Measurements from ENCODE around the gene NTSR2.

NTSR2 gene

DNA sequence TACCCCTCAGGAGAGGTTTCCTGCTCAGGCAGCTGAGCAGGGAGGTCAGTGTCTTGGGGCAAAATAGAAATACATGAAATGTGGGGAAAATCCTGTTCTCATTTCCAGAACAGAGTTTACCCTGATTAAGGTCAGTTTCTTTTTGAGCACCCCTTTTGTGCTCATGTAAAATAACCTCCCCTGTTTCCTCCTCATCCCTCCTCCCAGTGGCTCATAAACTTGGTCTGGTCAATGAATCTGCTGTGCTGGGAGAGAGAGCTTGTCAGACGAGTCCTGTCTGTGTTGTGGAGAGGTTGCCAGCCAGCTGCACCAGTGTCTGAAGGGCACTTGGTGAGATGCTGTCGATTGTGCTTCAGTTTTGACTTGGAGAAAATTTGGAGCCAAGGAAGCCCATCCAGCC, 48.6 kb downstream of the NTSR2 start:
- POLR2A ChIA-PET (ENCODE audit: low non-redundant PET), result no interaction called here
- CTCF ChIA-PET, result interaction anchor here (1.0 kb wide), 1 partner anchor 175 kb away, joined by 3 read pairs; no protein-coding TSS in a partner anchor
- TF ChIP-seq, protein P1, sequence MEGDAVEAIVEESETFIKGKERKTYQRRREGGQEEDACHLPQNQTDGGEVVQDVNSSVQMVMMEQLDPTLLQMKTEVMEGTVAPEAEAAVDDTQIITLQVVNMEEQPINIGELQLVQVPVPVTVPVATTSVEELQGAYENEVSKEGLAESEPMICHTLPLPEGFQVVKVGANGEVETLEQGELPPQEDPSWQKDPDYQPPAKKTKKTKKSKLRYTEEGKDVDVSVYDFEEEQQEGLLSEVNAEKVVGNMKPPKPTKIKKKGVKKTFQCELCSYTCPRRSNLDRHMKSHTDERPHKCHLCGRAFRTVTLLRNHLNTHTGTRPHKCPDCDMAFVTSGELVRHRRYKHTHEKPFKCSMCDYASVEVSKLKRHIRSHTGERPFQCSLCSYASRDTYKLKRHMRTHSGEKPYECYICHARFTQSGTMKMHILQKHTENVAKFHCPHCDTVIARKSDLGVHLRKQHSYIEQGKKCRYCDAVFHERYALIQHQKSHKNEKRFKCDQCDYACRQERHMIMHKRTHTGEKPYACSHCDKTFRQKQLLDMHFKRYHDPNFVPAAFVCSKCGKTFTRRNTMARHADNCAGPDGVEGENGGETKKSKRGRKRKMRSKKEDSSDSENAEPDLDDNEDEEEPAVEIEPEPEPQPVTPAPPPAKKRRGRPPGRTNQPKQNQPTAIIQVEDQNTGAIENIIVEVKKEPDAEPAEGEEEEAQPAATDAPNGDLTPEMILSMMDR (conservative IDR thresholded peaks at IDR 0.05; ENCODE audit: low read depth), result no peak
- no peak overlapping the region for H3K27ac ChIP-seq
- no peak for DNase-seq (ENCODE audit: low spot score)

DNA sequence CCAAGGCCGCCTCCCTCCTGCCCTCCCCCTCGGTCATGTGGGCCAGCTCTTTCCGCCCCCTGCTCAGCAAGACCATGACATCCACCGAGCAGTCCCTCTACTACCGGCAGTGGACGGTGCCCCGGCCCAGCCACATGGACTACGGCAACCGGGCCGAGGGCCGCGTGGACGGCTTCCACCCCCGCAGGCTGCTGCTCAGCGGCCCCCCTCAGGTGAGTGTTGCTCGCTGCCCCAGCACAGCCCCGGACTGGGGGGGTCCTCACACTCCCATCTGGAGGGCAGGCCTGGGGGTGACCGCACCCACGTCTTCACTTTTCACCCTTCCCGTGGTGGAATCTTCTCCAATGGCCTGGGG, 51.3 kb downstream of the NTSR2 start:
- no peak overlapping the region for H3K27ac ChIP-seq
- ChIA-PET CTCF (no interaction called here), POLR2A (ENCODE audit: low non-redundant PET) (no interaction called here)
- no peak for DNase-seq (ENCODE audit: low spot score)
- TF ChIP-seq, protein P1 (conservative IDR thresholded peaks at IDR 0.05; ENCODE audit: low read depth), result no peak

DNA sequence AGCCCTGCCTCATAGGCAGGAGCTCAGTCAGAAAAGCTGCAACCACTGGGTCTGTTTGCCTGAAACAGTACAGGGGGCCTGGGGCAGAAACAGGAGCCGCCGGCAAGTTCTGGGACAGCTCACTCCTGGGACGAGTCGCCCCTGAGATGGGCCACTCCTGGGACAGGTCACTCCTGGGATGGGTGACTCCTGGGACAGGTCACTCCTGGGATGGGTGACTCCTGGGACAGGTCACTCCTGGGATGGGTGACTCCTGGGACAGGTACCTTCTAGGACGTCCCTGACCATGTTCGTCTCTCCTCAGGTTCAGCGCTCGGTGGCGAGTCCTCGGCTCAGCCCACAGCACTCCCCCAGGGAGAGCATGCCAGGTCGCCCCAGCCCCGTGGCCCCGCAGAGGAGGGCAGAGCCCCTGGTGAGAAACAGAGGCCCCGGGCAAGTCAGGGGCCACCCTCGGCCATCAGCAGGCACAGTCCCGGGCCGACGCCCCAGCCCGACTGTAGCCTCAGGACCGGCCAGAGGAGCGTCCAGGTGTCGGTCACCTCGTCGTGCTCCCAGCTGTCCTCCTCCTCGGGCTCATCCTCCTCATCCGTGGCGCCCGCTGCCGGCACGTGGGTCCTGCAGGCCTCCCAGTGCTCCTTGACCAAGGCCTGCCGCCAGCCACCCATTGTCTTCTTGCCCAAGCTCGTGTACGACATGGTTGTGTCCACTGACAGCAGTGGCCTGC, 51.8 kb downstream of the NTSR2 start:
- POLR2A ChIA-PET (ENCODE audit: low non-redundant PET), result interaction anchor here (0.6 kb wide), 1 partner anchor 1447 kb away, joined by 10 read pairs; no protein-coding TSS in a partner anchor
- TF ChIP-seq, protein P1 (conservative IDR thresholded peaks at IDR 0.05; ENCODE audit: low read depth), result no peak
- no peak overlapping the region for H3K27ac ChIP-seq
- DNase-seq (ENCODE audit: low spot score), result no peak
- CTCF ChIA-PET, result no interaction called here

DNA sequence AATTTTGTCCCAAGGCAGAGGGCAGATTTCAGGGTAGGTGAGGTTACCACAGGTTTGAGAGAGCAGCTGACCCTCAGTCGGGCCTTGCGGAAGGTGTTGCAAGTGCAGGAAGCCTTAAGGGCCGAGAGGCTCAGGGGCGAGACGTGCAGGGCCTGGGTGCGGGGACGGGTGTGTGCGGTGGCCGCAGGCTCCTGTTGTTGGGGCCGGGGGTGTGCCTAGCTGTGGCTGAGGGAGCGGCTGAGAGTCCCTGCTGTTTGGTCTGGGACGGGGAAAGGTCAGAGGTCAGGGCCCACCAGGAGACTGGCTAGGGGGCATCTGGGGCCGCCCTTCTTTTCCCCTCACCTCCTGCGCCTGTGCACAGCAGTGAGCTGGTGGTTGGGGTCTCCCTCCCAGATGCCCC, 52.5 kb downstream of the NTSR2 start:
- TF ChIP-seq, protein P1 (conservative IDR thresholded peaks at IDR 0.05; ENCODE audit: low read depth), result no peak
- ChIA-PET POLR2A (ENCODE audit: low non-redundant PET) (no interaction called here), CTCF (no interaction called here)
- H3K27ac ChIP-seq, result no peak overlapping the region
- DNase-seq (ENCODE audit: low spot score), result no peak

DNA sequence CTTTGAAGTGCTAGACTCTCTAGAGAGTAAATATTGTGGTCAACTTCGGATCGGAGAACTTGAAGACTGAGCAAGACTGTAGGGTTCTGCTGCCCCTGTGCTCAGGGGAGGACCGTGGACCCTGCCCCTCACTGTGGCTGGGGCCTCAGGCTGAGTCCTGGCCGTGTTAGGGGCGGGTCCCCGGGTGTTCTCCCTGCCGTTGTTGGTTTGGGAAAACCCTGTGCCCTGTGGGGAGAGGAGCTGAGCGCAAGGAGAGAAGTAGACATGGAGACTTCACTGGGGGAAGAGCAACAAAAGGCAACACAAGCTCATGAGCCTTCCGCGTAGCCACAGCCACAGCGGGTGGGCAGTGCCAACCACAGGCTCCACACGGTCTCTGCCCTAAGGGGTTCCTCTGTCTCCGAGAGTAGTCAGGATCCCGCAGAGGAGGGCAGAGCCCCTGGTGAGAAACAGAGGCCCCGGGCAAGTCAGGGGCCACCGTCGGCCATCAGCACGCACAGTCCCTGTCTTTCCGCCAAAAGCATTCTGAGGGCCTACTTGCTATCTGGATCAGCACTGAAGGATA, 53.1 kb downstream of the NTSR2 start:
- no peak for DNase-seq (ENCODE audit: low spot score)
- POLR2A ChIA-PET (ENCODE audit: low non-redundant PET), result no interaction called here
- CTCF ChIA-PET, result no interaction called here
- H3K27ac ChIP-seq, result no peak overlapping the region
- TF ChIP-seq, protein P1 (conservative IDR thresholded peaks at IDR 0.05; ENCODE audit: low read depth), result no peak

DNA sequence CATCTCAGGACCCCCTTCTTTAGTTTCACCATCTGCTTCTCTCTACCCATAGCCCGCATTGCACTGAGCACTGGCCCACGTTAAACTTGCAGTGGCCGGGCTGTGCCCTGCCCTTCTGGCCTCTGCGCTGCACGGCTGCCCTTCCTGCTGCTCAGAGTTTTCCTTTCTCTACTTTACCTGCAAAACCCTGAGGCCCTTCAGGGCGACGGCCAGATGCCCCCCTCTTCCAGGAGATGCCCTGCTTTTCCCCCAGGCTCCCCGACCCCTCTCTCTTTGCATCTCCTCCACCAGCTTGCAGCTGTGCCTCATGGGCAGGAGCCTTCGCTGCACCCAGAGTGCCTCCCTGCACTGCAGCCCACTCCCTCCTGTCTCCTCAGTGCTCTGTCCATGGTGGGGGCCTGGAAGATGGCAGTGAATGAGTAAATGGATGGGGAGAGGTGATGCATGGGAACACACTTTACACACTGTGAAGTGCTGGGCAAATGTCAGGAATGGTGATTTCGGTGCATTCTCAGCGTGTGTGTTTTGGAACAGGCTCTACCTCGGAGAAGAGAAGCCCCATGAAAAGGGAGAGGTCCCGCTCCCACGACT, 53.8 kb downstream of the NTSR2 start:
- no peak overlapping the region for H3K27ac ChIP-seq
- ChIA-PET POLR2A (ENCODE audit: low non-redundant PET) (no interaction called here), CTCF (interaction anchor here (0.5 kb wide), 1 partner anchor 103 kb away, joined by 4 read pairs; no protein-coding TSS in a partner anchor)
- TF ChIP-seq, protein P1 (conservative IDR thresholded peaks at IDR 0.05; ENCODE audit: low read depth), result no peak
- DNase-seq (ENCODE audit: low spot score), result no peak

Data from RWPE1 (cell line).